Nephron (organoid): ENCODE measurements around the gene C1S.

Experiments
- H3K27ac Mint-ChIP-seq, 3 experiments: 2 replicates each; pipeline ENCODE4 v1.8.0; 2020; ENCODE audit warnings: mixed read lengths in 3 of 3, mild to moderate bottlenecking in 2 of 3, moderate library complexity in 1 of 3
- H3K27me3 Mint-ChIP-seq: 2 replicates; pipeline ENCODE4 v1.8.0; 2021; ENCODE audit warnings: low read depth, mild to moderate bottlenecking, moderate library complexity, mixed read lengths
- H3K36me3 Mint-ChIP-seq: 2 replicates; pipeline ENCODE4 v1.8.0; 2020; ENCODE audit warnings: low read depth, mixed read lengths
- H3K4me1 Mint-ChIP-seq: 2 replicates; pipeline ENCODE4 v1.8.0; 2020; ENCODE audit warnings: mixed read lengths
- H3K4me3 Mint-ChIP-seq, 3 experiments: 2 replicates each; pipeline ENCODE4 v1.8.0; 2020; ENCODE audit warnings: mild to moderate bottlenecking in 3 of 3, mixed read lengths in 3 of 3, moderate library complexity in 2 of 3
- H3K9me3 Mint-ChIP-seq: 2 replicates; pipeline ENCODE4 v1.8.0; 2020; ENCODE audit warnings: mixed read lengths
- TF ChIP-seq, protein P1 (sequence below), 3 experiments: fragments of 200-600 bp; sonication (generic); IDR thresholded peaks; one replicate each; pipeline ENCODE4 v1.5.0; 2021; ENCODE audit warnings: antibody characterized with exemption in 3 of 3; ENCODE audit not compliant: unreplicated experiment in 3 of 3

Gene C1S

DNA sequence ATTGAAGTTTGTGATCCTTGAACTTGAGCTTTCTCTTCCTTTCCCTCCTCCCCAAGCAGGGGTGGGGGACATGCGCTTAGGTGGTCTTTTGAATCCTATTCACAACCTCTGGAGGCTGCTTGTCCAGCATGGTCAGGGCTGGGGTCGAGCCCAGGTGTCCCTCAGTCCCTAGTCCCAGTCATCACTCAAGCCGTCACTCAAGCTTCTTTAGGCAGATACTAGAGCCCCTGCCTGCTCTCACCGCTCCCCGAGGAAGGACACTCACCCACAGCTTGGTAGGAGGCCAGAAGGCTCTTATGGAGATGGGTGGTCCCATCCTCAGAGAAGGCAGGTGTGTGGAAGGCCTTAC is 49.0 kb downstream of the C1S start:
- peaks cover 10% of the 10 kb centered on the region for H3K9me3 Mint-ChIP-seq
- H3K4me1 Mint-ChIP-seq, result peaks cover 13% of the 10 kb centered on the region
- TF ChIP-seq, protein P1, sequence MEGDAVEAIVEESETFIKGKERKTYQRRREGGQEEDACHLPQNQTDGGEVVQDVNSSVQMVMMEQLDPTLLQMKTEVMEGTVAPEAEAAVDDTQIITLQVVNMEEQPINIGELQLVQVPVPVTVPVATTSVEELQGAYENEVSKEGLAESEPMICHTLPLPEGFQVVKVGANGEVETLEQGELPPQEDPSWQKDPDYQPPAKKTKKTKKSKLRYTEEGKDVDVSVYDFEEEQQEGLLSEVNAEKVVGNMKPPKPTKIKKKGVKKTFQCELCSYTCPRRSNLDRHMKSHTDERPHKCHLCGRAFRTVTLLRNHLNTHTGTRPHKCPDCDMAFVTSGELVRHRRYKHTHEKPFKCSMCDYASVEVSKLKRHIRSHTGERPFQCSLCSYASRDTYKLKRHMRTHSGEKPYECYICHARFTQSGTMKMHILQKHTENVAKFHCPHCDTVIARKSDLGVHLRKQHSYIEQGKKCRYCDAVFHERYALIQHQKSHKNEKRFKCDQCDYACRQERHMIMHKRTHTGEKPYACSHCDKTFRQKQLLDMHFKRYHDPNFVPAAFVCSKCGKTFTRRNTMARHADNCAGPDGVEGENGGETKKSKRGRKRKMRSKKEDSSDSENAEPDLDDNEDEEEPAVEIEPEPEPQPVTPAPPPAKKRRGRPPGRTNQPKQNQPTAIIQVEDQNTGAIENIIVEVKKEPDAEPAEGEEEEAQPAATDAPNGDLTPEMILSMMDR (IDR thresholded peaks at IDR 0.05; ENCODE audit: unreplicated experiment in 3 of 3), result no peak
- H3K36me3 Mint-ChIP-seq, result peaks cover 20% of the 10 kb centered on the region
- peaks cover 4% of the 10 kb centered on the region for H3K27me3 Mint-ChIP-seq
- H3K27ac Mint-ChIP-seq, result peak overlapping the region; percentile 93 to 99 (median 99)
- peak overlapping the region; percentile 91 to 94 (median 92) for H3K4me3 Mint-ChIP-seq

GRCh38 chr12:7110661-7111060 is 50.1 kb downstream of the C1S start:
- peaks cover 22% of the 10 kb centered on the region for H3K36me3 Mint-ChIP-seq
- H3K27ac Mint-ChIP-seq, result no peak overlapping the region
- peaks cover 4% of the 10 kb centered on the region for H3K27me3 Mint-ChIP-seq
- H3K4me1 Mint-ChIP-seq, result peaks cover 13% of the 10 kb centered on the region
- H3K4me3 Mint-ChIP-seq, result peak overlapping the region in 1 of 3 experiments; percentile 23
- H3K9me3 Mint-ChIP-seq, result peaks cover 8% of the 10 kb centered on the region
- TF ChIP-seq, protein P1 (IDR thresholded peaks at IDR 0.05; ENCODE audit: unreplicated experiment in 3 of 3), result no peak

GRCh38 chr12:7112041-7112440 is 51.5 kb downstream of the C1S start:
- peaks cover 18% of the 10 kb centered on the region for H3K36me3 Mint-ChIP-seq
- H3K27me3 Mint-ChIP-seq, result peaks cover 4% of the 10 kb centered on the region
- H3K9me3 Mint-ChIP-seq, result no peaks in the 10 kb centered on the region
- H3K27ac Mint-ChIP-seq, result no peak overlapping the region
- H3K4me1 Mint-ChIP-seq, result peaks cover 13% of the 10 kb centered on the region
- TF ChIP-seq, protein P1 (IDR thresholded peaks at IDR 0.05; ENCODE audit: unreplicated experiment in 3 of 3), result no peak
- H3K4me3 Mint-ChIP-seq, result no peak overlapping the region

DNA sequence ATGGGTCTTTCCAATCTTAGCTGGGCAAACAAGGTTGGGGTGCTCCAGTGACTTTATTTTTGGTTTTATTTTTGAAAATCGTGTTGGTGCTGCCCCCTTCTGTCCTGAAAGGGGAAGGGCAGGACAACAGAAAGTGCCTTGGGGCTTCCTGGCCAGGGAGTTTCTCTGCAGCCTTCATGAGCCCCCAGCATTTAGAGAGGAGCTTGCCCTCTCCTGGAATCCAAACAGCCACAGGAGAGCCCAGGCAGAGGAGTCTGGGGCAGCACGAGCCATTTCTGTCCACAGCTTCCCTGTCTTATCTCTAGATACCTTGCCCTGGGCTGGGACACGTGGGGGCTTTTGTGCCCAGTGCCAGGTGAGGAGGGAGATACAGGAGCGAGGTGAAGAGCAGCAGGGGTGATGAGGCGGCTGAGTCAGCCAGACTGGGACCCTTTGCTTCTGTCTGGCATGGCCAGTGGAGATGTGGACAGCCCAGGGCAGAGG is 52.9 kb downstream of the C1S start:
- H3K36me3 Mint-ChIP-seq, result peaks cover 12% of the 10 kb centered on the region
- peak overlapping the region in 1 of 3 experiments; percentile 44 for H3K4me3 Mint-ChIP-seq
- peaks cover 7% of the 10 kb centered on the region for H3K4me1 Mint-ChIP-seq
- no peaks in the 10 kb centered on the region for H3K9me3 Mint-ChIP-seq
- H3K27me3 Mint-ChIP-seq, result peaks cover 4% of the 10 kb centered on the region
- H3K27ac Mint-ChIP-seq, result no peak overlapping the region
- TF ChIP-seq, protein P1 (IDR thresholded peaks at IDR 0.05; ENCODE audit: unreplicated experiment in 3 of 3), result peak; percentile 79 to 85 (median 80)

DNA sequence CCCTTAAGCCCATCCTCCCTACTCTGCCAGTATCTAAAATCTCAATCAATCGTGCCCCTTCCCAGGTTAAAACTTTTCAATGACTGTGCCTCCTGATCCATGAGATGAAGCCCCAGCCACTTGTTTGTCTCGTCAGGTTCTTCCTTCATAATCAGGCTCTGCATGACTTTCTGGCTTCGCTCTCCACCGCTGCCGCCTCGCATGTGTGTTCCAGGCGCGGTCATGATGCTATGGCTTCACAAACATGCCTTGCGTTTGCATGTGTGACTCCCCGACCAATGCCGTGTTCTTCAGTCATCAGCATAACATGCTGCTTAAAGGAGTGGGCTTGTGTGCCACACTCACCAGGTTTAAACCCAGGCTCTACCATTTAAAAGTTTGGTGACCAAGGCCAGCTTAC is 53.5 kb downstream of the C1S start:
- Mint-ChIP-seq H3K27me3 (peaks cover 4% of the 10 kb centered on the region), H3K4me1 (peaks cover 7% of the 10 kb centered on the region), H3K9me3 (no peaks in the 10 kb centered on the region), H3K36me3 (peaks cover 12% of the 10 kb centered on the region), H3K27ac (peak overlapping the region in 1 of 3 experiments; percentile 52), H3K4me3 (no peak overlapping the region)
- TF ChIP-seq, protein P1 (IDR thresholded peaks at IDR 0.05; ENCODE audit: unreplicated experiment in 3 of 3), result no peak

- Mint-ChIP-seq H3K27me3 (peaks cover 4% of the 10 kb centered on the region), H3K36me3 (peaks cover 12% of the 10 kb centered on the region), H3K4me1 (no peaks in the 10 kb centered on the region), H3K9me3 (no peaks in the 10 kb centered on the region), H3K27ac (no peak overlapping the region), H3K4me3 (no peak overlapping the region)
- TF ChIP-seq, protein P1 (IDR thresholded peaks at IDR 0.05; ENCODE audit: unreplicated experiment in 3 of 3), result no peak
Measured at GRCh38 chr12:7114851-7115250, 54.3 kb downstream of the C1S start.
